ENCODE measurements around the gene IRGQ.

The IRGQ gene

GRCh38 chr19:43540381-43540780, 55.6 kb downstream of the IRGQ start:
- DNase-seq (ENCODE audit: low read depth): no peak

GRCh38 chr19:43538922-43539321, 57.0 kb downstream of the IRGQ start:
- DNase-seq (ENCODE audit: low read depth): no peak

- no peak for DNase-seq (ENCODE audit: low read depth)
Measured at GRCh38 chr19:43534816-43535761, 60.8 kb downstream of the IRGQ start.
